ENCODE data around the gene FCHSD1.

DNA sequence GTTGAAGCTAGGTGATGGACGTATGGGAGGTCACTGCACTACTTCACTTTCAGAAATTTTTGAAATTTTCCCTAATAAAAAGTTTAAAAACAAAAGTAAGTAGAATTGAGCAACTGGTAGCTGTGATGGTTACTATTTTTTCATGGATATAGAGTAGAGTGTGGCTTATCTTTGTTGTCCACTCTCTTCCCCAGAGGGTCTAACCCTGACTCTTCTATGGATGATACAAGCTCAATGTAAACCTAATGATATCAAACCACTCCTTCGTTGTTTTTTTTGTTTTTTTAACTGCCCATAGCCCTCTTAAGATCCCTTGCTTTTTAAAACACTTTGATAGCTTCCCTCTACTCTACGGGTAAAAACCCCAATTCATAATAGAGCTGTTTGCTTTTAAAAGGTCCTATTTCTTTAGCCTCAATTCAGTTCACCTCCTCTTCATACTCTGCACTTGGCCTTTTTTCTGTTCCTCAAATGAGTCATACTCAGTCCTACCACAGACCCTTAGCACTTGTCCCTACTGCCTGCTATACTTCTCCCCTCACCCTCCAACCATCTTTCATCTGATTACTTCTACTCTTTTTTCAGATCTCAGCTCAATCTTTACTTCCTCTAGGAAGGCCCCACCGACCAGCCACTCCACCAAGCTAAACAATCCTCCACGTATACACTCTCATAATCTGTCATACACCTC, 17.2 kb downstream of the FCHSD1 start:
- TF ChIP-seq, protein P1, sequence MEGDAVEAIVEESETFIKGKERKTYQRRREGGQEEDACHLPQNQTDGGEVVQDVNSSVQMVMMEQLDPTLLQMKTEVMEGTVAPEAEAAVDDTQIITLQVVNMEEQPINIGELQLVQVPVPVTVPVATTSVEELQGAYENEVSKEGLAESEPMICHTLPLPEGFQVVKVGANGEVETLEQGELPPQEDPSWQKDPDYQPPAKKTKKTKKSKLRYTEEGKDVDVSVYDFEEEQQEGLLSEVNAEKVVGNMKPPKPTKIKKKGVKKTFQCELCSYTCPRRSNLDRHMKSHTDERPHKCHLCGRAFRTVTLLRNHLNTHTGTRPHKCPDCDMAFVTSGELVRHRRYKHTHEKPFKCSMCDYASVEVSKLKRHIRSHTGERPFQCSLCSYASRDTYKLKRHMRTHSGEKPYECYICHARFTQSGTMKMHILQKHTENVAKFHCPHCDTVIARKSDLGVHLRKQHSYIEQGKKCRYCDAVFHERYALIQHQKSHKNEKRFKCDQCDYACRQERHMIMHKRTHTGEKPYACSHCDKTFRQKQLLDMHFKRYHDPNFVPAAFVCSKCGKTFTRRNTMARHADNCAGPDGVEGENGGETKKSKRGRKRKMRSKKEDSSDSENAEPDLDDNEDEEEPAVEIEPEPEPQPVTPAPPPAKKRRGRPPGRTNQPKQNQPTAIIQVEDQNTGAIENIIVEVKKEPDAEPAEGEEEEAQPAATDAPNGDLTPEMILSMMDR (IDR thresholded peaks at IDR 0.05; ENCODE audit: insufficient read depth, low read length): no peak
- TF ChIP-seq GABPA (IDR thresholded peaks at IDR 0.05; ENCODE audit: low read depth) (no peak), POLR2AphosphoS5 (IDR thresholded peaks at IDR 0.05; ENCODE audit: low read depth) (no peak)
- TF ChIP-seq, protein P2, sequence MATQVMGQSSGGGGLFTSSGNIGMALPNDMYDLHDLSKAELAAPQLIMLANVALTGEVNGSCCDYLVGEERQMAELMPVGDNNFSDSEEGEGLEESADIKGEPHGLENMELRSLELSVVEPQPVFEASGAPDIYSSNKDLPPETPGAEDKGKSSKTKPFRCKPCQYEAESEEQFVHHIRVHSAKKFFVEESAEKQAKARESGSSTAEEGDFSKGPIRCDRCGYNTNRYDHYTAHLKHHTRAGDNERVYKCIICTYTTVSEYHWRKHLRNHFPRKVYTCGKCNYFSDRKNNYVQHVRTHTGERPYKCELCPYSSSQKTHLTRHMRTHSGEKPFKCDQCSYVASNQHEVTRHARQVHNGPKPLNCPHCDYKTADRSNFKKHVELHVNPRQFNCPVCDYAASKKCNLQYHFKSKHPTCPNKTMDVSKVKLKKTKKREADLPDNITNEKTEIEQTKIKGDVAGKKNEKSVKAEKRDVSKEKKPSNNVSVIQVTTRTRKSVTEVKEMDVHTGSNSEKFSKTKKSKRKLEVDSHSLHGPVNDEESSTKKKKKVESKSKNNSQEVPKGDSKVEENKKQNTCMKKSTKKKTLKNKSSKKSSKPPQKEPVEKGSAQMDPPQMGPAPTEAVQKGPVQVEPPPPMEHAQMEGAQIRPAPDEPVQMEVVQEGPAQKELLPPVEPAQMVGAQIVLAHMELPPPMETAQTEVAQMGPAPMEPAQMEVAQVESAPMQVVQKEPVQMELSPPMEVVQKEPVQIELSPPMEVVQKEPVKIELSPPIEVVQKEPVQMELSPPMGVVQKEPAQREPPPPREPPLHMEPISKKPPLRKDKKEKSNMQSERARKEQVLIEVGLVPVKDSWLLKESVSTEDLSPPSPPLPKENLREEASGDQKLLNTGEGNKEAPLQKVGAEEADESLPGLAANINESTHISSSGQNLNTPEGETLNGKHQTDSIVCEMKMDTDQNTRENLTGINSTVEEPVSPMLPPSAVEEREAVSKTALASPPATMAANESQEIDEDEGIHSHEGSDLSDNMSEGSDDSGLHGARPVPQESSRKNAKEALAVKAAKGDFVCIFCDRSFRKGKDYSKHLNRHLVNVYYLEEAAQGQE (IDR thresholded peaks at IDR 0.05; ENCODE audit: insufficient replicate concordance, low read depth): no peak
